NCI-H146 treated with DMSO at 0.1 percent for 48 hours (cell line): ENCODE measurements around the gene TEX53.

Experiments
- DNase-seq: peaks from one replicate; lab custom pipeline; 2025; ENCODE audit not compliant: unreplicated experiment; lab: John Stamatoyannopoulos, UW

TEX53 gene

DNA sequence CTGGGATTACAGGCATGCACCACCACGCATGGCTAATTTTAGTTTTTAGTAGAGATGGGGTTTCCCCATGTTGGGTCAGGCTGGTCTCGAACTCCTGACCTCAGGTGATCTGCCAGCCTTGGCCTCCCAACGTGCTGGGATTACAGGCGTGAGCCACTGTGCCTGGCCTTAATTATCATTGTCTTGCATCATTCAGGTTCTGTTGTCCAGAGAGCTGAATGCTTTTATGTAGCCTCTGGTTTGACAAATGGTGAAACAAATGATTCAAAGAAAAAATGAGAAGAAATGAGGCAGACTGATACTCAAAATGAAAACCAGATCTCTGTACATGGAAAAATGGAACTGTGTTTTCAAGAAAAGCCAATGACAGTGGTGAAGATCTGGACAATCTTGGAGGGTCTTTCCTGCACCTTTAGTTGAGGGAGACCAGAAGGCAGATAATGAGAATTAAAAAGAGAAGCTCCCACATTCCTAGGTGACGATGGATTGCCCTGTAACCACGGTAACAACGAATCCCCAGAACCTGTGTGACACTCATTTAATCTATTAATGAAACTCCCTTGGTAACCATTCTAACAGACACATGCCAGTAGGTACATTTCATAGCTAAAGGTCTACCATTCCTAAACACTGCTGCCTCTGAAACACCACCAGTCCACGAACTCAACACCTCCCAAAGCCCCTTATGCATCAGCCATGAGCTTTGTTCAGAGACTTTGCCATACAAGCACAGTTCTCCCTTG is 22.8 kb upstream of the TEX53 start:
- DNase-seq: no peak

DNA sequence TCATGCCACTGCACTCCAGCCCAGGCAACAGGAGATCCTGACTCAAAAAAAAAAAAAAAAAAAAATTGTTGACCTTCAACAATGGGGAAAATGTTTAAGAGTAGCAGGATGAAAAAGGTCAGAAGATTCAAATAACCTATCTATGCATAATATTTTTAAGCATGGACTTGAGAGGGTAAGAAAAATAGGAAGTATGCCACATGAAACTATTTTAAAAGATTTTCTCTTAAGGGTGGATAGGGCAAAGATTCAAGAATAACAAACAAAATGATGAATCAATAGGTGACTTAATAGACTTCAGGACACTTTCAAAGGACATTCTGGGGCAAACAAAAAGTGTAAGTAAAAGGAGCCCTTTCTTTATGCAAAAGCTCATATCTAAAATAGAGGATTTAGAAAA is 21.2 kb upstream of the TEX53 start:
- DNase-seq: no peak

DNA sequence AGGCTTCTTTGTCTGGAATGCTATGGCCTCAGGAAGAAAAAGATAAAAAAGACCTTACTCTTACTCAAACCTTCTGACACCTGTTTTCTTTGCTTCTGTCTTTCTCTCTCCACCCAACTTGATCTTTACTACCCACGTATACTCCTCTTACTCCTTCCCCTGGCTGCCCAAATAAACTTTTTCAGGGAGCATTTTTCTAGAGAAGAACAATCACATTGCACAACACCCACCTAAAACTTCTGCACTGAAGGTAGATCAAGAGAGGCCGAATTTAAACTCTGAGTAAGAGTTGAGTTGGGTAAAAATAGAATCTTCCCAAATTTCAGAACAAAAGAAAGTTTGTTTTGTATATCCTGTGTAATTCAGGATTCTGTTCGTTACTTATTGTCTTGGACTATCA is 20.5 kb upstream of the TEX53 start:
- DNase-seq: no peak

DNA sequence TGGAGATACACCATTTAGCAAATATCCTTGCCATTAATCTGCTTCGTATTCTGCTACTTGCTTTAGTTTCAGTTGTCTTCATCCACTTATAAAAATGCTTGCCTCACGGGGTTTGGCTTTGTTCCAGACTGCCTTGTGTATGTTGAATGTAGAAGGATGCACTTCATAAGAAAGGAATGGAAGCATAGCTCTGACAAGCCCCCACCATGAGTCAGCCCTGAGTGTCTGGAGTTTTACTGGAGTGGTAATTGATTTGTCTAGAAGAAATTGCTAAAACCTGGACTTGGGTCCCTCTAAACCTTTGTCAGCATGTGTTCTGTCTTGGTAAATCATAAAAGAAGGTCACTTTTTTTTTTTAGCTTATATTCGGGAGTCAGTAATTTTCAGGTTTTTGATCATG is 19.8 kb upstream of the TEX53 start:
- no peak for DNase-seq

DNA sequence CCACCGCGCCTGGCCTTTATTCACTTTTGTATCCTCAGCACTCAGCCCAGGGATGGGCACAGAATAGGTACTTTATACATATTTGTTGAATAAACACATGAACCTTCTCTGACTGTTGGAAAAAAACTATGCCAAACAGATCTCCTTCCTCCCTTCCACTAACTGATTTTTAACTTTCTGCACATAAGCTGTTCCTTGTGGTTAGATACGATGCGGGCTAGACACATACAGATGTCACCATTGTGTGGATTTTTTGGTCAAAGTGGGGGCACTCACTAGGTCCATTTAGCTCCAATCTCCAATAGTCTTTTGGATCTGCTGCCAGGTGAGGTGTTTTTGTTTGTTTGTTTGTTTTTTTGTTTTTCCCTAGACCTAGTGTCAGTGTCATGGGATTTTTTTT is 19.3 kb upstream of the TEX53 start:
- no peak for DNase-seq

DNA sequence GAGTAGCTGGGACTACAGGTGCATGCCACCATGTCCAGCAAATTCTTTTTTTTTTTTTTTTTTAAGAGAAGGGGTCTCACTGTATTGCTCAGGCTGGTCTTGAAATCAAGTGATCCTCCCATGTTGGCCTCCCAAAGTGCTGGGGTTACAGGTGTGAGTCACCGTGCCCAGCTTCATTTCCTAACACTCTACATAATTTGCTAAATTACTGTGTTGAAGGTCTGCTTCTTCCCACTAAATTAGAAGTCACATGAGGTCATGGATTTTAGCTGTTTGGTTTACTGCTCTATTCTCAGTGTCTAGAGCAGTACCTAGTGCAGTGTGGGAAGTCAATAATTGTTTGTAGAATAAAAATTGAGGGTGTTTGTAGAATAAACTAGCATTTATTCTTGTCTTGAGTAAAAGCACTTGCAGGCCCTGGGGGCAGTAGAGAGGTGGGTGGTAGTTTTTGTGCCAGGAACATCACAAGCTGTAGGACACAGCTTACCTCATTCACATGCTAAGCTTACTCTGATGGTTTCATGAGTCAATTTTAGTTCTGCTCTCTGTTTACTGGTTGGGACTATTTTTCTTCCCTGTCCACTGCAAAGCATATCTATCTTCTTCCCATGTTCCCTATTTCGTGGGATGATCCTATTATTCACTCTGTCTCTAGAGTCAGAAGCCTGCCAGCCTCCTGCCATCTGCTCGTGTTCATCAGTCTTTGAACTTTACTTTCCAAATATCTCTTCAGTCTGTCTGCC is 17.4 kb upstream of the TEX53 start:
- no peak for DNase-seq

DNA sequence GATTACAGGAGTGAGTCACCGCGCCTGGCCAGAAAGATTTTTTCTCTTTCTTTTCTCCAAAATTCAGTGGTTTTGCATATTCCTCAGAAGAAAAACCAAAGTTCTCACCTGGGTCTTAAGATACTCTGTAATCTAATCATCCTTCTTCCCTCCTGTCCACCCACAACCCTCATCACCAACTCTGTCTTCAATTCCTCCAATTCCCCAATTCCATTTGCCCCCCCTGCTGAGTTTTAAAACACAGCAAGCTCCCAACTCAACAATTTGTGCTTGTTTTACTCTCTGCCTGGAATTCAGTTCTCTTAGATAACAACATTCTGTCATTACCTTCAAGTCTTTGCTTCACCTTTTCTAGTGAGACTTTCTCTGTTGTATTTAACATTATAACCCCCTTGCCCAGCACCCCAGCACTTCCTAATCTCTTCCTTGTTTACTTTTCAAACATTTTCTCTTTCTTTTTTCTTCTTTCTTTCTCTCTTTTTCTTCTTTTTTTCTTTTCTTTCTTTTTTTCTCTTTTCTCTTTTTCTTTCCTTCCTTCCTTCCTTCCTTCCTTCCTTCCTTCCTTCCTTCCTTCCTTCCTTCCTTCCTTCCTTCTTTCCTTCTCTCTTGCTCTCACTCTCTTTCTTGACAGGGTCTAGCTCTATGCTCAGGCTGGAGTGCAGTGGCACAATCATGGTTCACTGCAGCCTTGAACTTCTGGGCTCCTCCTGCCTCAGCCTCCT is 16.6 kb upstream of the TEX53 start:
- no peak for DNase-seq

DNA sequence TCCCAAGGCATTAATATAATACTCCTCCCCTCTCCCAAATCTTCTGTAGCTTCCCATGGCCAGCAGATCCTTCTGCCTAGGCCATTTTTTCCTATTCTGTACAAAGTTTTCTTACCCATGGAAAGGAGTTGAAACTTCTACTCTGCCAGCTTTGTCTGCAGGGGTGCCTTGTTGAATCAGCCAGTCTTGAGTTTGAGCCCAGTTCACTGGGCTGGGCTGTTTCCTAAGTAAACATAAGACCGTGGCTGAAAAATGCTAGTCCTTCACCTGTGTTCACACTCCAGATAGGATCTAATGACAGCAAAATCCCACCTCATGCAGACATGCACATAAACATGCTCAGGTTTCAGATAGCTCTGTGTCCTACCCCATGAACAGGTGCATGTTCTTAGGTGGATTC is 14.0 kb upstream of the TEX53 start:
- DNase-seq: no peak

DNA sequence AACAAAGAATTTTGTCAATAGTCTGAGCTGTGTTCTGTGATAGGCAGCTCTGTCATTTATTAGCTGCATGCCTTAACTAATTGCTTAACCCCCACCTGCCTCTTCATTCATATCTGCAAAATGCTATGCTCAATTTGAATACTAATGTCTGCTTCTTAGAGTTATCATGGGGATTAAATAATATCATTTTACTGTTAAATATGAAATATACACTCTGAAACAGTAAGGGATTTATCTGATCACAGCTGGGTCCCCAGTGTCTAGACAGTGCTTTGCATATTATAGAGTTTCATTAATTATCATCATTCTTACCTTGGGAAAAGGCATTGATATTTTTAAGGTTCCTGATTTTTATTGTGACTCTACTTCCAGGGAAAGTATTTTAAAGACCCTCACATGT is 12.4 kb upstream of the TEX53 start:
- no peak for DNase-seq

DNA sequence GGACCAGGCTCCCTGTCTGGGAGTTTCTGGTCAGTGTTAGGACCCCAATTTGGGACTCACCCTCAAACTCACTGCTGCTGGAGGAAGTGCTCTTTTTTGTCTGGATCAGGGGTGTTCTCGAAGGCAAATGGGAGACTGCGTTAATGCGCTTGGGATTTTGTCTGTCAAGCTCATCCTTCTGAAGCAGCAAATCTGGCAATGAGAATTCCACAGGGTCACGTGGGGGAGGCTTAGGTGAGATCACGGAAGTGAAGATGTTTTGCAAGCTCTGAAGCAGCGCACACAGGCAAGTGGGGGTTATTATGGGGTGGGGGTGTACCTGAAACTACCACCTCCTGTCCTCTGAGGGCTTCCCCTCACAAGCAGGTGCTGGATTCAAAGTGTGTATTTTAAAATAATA is 10.5 kb upstream of the TEX53 start:
- DNase-seq: no peak

DNA sequence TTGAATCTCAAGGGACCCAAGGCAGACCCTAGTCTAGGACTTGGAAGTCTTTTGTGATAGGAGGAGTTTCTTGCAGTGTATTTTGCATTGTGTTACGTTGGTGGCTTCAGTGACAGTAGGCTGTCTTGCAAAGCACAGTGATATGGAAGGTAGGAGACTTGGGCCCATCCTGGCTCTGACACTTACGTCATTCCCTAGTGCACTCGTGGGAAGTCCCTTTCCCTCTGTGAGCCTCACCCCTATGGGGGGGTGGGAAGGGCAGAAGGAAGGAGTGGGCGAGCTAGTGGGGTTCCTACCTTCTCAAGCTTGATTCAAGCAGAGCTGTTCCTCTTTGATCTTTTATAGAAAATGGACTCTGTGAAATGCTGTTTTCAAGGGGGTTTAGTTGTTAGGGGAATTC is 9.2 kb upstream of the TEX53 start:
- DNase-seq: no peak

DNA sequence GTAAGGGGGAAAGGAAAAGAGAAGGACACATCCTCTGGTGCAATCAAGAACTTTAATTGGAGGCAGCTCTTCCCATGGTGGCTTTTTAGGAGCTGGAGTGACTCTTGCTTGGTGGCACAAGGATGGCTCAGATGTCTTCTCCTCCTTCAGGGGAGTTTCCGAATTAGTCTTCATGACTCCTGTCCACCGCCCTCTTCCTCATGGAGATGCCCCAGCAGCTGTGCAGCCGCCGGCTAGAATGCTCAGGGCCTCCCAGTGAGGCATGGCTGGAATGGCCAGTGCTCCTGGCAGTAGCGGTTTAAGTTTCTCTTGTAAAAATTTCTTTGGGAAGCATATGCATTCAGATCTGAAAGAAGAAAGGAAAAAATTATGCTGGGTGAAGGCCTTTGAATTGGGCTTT is 8.8 kb upstream of the TEX53 start:
- DNase-seq: no peak

DNA sequence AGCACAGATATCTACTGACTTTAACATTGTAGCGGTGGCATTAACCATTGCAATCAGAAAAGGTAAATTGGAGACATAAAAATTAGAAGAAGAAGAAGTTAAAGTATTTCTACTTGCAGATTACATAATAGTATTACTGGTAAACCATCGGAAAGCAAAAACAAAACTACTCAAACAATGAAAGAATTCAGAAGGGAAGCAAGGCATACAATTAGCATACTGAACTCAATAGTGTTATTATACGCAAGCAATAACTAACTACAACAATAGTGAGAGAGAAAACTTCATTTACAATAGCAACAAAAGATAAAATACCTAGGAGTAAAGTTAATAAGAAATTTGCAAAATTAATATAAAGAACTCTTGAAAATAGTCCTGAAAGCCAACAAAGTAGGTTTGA is 6.6 kb upstream of the TEX53 start:
- no peak for DNase-seq

DNA sequence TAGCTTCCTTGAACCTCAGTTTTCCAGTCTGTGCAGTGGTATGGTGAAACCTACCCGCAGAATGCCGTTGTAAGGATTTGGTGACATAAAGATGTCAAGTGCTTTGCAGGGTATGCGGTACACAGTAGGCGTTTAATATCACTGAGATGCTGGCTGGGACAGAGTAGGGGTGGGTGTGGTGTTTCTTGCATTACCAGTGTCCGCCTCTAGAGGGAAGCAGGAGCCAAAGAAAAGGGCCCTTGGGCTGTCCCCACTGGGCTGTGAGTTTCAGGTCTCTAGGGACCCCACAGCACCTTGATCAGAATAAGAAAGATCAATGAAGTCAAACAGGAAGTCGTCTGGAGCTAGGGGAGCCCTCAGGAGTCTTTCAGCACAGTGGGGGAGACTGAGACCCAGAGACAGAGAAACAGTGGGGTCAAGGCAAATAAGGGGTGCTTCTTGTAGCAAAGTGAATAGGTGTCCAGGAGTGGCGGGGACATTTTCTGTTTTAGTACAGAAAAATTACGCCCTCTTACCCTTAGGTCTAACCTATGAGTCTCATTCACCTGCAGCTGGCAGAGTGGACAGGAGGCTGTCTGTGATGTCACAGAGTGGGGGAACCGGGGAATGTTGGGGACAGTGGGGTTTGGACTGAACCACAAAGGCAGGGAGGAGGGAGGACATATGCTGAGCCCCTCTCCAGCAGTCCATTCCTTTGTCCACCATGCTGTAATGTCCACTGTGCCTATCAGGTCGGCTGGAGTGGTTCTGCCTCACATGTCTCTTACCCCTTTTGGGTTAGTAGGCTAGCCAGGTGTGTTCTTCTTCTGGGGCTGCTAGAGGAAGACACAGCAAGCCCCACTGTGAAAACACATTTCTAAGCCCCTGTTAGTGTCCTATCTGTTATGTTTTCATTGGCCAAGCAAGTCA is 4.7 kb upstream of the TEX53 start:
- no peak for DNase-seq

DNA sequence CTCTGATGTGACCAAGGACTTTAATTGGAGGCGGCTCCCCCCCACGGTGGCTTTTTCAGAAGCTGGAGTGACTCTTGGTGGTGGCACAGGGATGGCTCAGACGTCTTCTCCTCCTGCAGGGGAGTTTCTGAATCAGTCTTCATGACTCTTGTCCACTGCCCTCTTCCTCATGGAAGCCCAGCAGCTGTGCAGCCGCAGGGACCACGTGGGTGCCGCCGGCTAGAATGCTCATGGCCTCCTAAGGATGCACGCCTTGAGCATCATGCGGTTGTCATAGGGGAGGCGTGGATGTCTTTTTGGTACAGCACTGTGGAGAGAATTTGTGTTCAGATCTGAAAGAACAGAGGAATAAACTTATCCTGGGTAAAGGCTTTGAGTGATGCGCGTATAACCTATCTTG is 1.3 kb downstream of the TEX53 start:
- no peak for DNase-seq

DNA sequence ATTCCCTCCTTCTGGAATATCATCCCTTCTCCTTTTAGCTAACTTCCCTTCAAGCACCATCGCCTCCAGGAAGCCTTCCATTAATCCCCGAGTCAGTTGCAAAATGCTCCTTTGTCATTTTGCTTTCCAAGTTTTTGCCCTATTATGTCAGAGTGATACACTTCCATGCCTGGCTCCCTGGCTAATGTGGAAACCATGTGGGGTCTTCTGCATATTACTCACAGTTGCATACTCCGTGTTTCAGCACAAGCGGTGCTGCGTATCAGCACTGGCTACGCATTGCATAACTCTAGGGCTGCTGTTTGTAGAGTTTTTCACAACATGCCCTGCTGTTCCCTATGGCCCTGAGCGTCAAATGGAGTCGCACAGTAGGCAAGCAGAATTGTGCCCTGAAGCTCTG is 1.9 kb downstream of the TEX53 start:
- no peak for DNase-seq

DNA sequence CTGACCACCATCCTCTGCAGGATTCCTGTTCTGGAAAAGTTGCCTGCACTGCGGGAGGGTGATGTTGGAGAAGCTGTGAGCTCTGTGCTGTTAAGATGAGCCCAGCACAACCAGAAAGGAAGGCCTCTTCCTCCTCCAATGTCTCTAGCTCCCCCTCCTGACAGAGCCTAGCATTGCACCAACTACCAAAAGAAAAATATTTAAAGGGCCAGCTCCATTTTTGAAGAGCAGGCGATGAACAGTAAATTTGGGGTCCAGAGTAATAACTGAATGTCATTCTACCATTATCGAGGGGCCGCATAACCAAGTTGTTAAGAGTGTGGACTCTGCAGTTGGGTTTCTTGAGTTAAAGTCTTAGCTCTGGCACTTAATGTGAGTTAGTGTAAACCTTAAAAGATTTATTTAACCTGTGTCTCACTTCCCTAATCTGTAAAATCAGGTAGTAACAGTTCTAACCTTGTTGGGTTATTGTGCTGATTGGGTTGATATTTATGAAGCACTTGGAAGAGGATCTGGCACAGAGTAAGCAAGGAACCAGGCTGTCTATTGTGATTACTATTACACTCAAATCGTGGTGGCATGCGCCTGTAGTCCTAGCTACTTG is 3.9 kb downstream of the TEX53 start:
- peak; percentile 35 for DNase-seq

DNA sequence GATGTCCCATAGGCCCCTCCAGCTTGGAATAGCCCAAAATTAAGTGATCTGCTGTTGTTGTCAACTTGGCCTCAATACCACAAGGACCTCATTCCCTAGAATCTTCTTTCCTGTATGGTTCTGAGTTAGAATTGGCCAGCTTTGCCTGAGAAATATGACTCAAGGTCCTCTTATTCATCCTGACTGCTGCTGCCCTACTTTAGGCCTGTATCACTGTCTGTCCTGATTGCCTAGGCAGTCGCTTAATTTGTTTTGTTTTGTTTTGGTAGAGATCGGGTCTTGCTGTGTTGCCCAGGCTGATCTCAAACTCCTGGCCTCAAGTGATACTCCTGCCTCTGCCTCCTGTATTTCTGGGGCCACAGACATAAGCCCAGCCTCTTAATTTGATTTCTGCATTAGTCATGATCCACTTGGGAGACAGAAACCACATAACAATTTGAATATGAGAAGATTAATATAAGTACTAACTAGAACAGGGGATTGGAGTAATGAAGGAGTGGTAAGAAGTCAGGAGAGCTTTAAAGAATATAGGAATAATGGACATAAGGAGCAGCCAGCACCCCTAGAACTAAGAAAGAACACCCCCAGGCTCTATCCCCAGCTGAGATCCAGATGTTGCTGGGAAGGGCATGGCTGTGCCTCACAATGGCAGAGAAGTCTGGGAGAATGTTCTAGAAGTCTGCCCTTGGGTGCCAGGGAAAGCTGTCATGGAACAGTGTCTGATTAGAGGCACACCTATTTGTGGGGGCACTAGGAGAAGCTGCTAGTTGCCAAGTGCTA is 4.6 kb downstream of the TEX53 start:
- DNase-seq: no peak

DNA sequence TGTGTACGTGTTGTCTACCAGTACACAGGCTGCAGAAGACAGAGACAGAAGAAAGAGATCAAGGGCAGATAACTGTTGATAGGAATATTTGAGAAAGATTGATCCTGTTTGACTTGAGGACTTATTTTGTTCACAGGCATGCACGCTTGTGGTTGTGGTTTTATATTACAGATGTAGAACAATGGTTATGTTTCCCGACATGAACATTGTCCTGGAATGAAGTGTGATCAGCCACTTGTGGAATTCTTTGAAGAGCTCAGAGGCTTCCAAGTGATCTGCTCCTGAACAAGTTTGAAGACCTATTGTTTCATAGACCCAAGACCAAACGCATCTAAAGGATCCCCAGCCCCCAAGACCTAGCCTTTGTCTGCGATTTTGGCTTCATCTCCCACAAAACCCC is 13.7 kb downstream of the TEX53 start:
- no peak for DNase-seq

DNA sequence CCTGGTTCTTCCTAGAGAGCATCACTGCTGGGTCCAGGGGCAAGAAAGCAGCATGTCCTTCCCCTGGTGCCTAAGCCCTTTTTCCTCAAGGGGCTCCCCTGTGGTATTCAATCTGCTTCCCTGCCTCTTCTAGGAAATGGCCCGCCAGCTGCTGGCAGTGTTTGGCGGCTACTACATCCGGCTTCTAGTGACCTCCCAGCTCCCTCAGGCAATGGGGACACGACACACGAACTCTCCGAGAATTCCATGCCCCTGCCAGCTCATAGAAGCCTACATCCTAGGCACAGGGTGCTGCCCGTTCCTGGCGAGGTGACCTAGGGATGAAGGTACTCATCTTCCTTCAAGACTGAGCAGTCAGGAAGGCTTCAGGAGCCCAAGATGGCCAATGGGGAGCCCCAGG is 14.6 kb downstream of the TEX53 start:
- no peak for DNase-seq
